ENCODE results near the gene AMPH.
A peak's percentile ranks its signal among the peaks of the same experiment; 100 is the strongest.
"Not testable (repeated sequence)": the region's sequence is repeated elsewhere in the genome, so short reads cannot be mapped to it uniquely, and the experiment has no call there.

AMPH gene

GRCh38 chr7:38453826-38454225 lies 177.3 kb downstream of the AMPH start:
- no peak for DNase-seq

DNA sequence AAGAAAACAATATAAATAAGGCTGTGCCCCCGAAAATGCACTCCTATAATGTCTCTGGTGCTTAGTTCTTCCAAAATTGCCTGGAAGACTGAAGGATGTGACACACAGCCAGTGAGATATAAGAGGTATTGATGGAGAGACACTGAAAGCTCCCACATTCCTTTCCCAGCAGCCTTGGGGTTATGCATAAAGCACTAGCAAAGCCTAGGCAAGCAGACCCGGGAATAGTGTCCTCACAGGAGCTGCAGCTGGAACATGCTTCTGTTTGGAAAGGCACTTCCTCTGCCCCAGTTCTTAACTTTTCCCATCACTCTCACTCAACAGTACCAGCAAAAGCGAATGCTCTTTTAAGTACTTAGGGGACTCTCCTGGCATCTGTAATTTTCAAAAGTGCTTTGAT lies 178.0 kb downstream of the AMPH start:
- DNase-seq = no peak

DNA sequence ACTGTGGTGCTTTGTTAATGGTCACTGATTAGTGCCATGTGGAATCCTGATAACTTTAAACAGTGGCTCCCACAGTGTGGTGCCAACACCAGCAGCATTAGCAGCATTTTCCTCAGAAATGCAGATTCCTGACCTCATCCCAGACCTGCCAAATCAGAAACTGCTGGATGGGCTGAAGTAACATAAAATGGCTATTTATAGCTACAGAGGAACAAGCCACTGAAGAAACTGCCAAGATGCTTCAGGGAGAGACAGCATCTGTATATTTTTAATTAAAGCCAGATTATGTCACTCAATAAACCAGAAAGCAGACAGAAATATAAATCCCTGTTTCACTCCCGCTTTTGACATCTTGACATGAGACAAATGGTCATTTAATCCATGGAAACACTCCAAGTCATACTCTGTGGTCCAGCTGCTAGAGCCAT lies 178.5 kb downstream of the AMPH start:
- peak; percentile 19 to 47 for DNase-seq

GRCh38 chr7:38451840-38452239 lies 179.3 kb downstream of the AMPH start:
- peak; percentile 5 to 58 for DNase-seq

DNA sequence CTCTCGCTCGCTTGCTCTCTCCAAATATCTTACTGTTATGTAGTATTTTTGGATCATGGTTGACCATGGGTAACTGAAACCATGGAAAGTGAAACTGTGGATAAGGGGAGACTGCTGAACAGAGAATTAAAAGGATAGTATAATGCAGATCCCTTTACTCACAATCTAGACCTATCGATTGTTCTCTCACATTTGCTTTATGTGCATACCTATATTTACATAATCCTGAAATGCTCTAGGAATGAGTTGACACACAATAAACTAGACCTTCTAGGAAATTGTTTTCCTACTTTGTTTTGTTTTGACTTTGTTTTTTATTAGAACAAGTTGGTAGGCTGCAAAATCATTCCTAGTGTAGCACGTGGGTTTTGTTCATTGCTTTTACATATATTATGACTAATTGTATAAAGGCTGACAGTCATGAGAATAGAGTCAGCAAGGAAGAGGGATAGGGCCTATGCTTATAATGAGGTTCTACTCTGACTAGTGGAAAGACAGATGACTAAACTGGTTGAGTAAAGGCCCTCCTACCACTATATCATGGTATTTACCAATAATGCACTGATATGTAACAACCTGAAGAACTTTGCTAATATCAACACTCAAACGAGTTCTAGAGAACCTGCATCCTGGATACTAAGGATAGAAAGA lies 182.5 kb downstream of the AMPH start:
- DNase-seq = no peak

DNA sequence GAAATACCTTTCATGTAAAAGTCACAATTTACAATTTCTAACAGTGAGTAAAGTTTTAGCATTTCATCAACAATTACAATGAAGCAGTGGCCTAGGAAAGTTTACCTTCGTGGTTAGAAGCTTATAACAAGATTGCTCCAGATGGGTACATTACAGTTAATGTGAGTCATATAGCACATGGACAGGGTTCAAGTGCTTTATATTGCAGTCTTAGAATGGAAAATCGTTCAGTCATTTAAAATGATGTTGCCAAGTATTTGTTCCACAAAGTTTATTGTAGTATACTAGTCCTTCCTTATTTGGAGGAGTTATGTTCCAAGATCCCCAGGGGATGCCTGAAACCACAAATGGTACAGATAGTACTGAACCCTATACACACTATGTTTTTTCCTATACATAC lies 183.1 kb downstream of the AMPH start:
- DNase-seq = no peak

DNA sequence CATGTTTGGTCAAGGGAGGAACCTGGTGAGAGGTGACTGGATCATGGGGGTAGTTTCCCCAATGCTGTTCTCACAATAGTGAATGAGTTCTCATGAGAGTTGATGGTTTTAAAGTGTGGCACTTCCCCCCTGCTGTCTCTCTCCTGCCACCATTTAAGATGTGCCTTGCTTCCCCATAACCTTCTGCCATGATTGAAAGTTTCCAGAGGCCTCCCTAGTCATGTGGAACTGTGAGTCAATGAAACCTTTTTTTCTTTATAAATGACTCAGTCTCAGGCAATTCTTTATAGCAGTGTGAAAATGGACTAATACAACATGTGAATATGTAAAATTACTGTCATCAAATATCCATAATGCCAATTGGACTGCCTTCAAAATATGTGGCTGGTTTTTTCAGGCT lies 192.2 kb downstream of the AMPH start:
- no peak for DNase-seq

- no peak for DNase-seq
Observed at GRCh38 chr7:38432671-38433070, 198.5 kb downstream of the AMPH start.

DNA sequence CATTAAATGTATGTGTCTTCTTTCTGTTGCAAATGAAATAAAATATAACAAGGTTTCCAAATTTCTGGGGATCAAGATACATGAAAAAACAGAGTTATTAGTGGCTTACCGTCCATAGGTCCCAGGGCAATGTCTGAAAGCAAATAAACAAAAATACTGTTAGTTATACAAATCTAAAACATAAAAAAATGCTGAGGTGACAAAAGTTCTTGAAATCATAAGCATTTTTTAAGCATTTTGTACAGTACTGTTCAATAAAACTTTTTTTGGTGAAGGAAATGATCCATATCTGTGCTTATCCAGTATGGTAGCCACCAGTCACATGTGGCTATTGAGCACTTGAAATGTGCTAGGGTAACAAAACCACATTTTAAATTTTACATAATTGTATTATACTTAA lies 199.1 kb downstream of the AMPH start:
- DNase-seq = no peak

- DNase-seq = no peak
Observed at GRCh38 chr7:38429057-38429456, 202.1 kb downstream of the AMPH start.

GRCh38 chr7:38428041-38428440 lies 203.1 kb downstream of the AMPH start:
- DNase-seq = no peak

- DNase-seq = no peak
Observed at GRCh38 chr7:38427279-38427955, 203.8 kb downstream of the AMPH start.

DNA sequence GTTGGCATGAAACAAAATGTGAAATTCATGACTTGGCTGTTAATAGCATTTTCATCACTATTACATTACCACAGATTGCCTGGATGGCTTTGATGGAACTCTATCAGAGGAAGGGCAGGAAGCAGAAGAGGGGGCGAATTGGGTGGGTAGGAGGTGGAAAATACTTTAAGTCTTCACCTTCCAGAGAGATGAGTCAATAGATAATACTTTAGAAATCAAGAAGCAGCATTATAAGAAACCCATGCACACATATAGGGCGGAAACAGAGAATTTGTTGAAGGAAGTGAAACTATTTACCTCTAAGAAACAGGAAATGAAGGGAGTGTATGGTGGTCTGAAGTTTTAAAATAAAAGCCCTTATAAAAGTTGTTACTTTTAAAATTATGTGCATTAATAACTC lies 205.7 kb downstream of the AMPH start:
- no peak for DNase-seq

- no peak for DNase-seq
Observed at GRCh38 chr7:38424750-38425463, 206.3 kb downstream of the AMPH start.

DNA sequence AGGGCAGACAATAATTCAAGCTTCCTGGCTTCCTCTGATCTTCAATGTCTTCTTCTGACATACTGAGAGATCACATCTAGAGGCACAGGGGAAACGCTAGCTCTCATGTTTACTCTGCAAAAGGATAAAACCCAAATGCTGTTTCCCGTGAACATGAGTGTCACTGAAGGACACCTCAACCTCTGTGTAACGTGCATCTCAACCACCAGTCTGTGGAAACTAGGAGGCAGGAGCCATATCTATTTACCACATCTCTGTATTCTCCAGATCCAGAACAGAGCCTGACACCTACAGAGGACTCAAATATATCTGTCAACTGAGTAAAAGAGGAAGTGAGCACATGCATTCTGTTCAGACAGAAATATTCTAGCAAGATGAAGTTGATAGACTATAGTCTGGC lies 217.4 kb downstream of the AMPH start:
- DNase-seq = no peak

DNA sequence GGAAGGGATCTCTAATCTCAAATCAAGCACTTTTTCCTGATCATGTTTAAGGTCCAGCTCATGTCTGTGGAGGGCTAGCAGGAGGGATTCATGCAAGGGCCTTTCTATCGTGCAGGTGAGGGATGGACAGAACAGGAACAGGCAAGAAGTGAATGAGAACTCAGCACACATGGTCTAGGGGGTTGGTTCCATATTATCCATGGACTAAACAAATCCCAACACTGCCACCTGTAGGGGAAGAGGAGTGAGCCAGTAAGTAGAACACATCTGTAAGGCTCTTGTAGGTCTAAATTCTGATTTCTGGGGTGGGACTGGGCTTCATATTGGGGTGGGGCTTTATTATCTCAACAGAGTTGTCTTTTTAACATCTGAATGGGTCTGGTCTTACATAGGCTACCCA lies 219.8 kb downstream of the AMPH start:
- peak in 1 of 2 experiments; percentile 17 for DNase-seq

DNA sequence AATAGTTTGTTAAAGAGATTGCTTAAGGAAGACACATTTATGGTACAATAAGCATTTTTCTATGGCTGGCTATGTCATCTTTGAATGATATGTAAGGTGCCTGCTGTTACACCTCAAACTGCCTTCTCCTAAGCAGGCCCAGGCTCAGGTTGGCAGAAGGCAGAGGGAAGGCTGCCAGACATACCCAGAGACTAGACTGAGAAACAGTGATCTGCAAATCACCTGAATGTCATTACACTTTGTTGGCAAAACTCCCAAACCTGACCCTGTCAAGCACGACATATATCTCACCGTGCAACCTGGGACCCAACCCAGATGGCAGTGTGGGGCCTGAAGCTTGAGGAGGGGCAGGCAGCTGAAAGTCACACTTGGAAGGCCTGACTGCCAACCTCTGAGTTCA lies 221.1 kb downstream of the AMPH start:
- peak in 1 of 2 experiments; percentile 15 for DNase-seq

DNA sequence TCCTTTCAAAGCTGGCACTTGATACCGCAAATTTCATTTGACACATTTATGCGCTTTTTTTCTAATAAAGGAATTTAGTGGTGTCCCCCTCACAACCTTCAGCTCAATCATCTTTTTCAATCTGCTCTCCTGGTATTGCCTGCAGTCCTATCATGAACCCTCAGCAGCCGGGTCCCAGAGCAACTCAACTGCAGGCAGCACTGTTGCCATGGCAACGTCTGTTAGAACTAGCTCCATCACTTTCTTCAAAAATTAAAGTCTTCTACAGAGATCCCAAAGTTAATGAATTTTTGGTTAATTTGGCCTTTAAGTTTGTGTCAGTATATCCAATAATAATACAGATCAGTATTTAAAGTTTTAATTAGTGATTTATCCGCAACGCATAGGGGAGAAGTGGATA lies 221.6 kb downstream of the AMPH start:
- peak in 1 of 2 experiments; percentile 7 for DNase-seq

DNA sequence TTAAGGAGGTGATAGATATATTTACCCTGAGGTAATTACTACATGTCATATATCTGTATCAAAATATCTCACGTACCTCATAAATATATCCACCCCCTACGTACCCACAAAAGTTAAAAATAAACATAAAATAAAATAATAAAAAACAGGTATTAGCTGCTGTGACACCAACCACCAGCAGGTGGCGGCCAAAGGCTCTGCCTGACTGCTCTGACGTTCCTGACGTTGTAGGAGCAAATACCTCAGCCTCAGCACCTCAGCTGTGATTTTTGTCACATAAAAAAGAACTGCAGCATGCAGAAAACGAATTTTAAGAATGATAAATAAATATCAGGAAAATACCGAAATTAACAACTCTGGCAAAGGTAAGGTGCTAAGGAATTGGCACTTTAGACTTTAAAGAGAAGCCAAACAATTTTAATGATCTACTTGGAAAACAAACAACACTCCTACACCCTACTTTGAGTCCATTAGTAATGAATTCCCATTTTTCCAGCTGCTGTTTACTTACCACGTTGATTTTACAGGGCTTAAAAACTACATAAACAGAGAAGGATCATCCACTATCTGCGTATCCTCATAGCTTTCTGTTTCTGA lies 232.3 kb downstream of the AMPH start:
- DNase-seq = peak; percentile 13 to 41

DNA sequence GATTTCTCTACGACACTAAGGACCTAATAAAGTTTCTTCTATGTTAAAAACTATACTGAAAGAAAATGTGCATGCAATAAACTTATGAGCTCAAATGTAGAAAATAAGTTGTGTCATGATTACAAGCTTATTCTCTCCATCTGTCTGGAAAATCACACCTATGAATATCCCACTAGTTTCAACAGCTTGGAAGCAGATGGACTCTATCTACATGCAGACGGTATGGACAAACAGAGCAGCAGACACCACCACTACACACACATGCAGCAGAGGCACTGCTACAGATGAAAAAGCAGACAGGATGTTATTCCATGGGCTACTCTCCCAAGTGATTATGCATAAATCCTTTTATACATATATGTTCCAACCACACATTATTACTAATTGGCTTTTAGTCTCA lies 234.3 kb downstream of the AMPH start:
- DNase-seq = peak in 1 of 2 experiments; percentile 57

GRCh38 chr7:38395921-38396552 lies 235.1 kb downstream of the AMPH start:
- DNase-seq = not testable (repeated sequence)

DNA sequence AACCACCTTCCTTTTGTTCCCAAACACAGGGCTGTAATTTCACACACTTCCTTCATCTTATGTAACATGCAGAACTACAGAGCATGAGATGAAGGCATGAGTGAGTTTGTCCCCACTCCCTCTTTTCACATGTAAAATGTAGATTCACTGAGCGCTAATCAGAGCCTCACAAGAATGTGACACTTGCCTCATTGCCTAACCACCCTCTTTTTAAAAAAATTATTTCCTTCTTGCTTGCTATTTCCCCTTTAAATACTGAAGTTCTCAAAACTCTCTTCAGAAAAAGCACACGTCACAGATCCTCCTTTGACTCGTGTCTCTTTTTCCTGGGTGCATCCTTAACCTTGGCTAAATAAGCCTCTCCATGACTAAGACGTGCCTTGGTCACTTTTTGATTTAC lies 236.5 kb downstream of the AMPH start:
- DNase-seq = no peak

DNA sequence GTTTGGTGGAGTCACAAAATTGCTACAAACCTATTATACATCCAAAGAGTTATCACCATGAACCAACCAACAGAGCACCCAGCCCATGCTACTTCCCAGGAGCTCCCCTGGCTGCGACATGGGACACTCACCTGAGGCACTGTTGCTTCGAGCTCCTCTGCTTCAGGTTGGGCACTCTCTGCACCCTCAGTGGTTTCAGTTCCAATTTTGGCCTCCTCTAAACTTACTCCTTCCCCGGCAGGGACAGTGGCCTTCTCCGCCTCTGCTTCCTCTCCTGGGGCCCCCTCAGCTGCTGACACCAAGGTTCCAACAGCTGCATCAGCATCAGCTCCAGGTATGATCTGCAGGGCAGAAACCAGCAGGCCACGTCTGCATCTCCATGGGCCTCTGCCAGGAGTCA lies 237.3 kb downstream of the AMPH start:
- no peak for DNase-seq

Measured in NCI-H524 (cell line).